ENCODE data around the gene TGFB2. TPM values are rescaled to one million over a fixed set of nuclear protein-coding genes. Genes with fewer than 3 reads are reported as not detected.

The TGFB2 gene
- total and polyA plus RNA-seq, 2 donors (not counting 1 experiment from before 2014, with no cell fraction given), result 0.55 to 0.76 TPM

- 8% methylated on average over 4 of the region's 9 CpGs for WGBS (ENCODE audit: insufficient coverage)
- Histone ChIP-seq H3K27ac (ENCODE audit: low read length in 2 of 2) (peak overlapping the region; percentile 52 to 56), H2AFZ (ENCODE audit: insufficient read depth, low read depth, low read length, poor library complexity, severe bottlenecking) (peak overlapping the region; percentile 90), H3K27me3 (replicated peaks in 1 of 4; ENCODE audit: control extremely low read depth in 1 of 4, control insufficient read depth in 3 of 4, insufficient read depth in 4 of 4, low read length in 3 of 4) (no peaks in the 10 kb centered on the region), H4K20me1 (ENCODE audit: control insufficient read depth, insufficient read depth, low read length, poor library complexity, severe bottlenecking) (no peaks in the 10 kb centered on the region), H3K4me1 (ENCODE audit: control insufficient read depth in 2 of 2, insufficient read depth in 2 of 2, low read length in 2 of 2) (peaks cover 42 to 48% of the 10 kb centered on the region in 2 donors), H3K4me3 (ENCODE audit: control extremely low read depth in 1 of 5, extremely low read depth in 1 of 5, insufficient read depth in 1 of 5, low read depth in 2 of 5, low read length in 4 of 5) (peak overlapping the region in 4 of 5 experiments; percentile 59 to 83 (median 79)), H3K9me3 (ENCODE audit: control extremely low read depth in 1 of 3, control insufficient read depth in 2 of 3, insufficient read depth in 1 of 3, low read length in 2 of 3) (no peaks in the 10 kb centered on the region), H3K79me2 (ENCODE audit: control insufficient read depth, insufficient read depth, low read length) (no peaks in the 10 kb centered on the region), H3K36me3 (replicated peaks in 1 of 2; ENCODE audit: control extremely low read depth in 1 of 2, control insufficient read depth in 1 of 2, extremely low read depth in 1 of 2, insufficient read depth in 2 of 2, low read length in 1 of 2) (no peaks in the 10 kb centered on the region), H3K9ac (ENCODE audit: low read length) (peak overlapping the region; percentile 93), H3K4me2 (replicated peaks; ENCODE audit: low read depth, low read length, poor library complexity, severe bottlenecking) (peak overlapping the region; percentile 98)
- TF ChIP-seq, protein P1, sequence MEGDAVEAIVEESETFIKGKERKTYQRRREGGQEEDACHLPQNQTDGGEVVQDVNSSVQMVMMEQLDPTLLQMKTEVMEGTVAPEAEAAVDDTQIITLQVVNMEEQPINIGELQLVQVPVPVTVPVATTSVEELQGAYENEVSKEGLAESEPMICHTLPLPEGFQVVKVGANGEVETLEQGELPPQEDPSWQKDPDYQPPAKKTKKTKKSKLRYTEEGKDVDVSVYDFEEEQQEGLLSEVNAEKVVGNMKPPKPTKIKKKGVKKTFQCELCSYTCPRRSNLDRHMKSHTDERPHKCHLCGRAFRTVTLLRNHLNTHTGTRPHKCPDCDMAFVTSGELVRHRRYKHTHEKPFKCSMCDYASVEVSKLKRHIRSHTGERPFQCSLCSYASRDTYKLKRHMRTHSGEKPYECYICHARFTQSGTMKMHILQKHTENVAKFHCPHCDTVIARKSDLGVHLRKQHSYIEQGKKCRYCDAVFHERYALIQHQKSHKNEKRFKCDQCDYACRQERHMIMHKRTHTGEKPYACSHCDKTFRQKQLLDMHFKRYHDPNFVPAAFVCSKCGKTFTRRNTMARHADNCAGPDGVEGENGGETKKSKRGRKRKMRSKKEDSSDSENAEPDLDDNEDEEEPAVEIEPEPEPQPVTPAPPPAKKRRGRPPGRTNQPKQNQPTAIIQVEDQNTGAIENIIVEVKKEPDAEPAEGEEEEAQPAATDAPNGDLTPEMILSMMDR (IDR thresholded peaks at IDR 0.05), result no peak
- TF ChIP-seq EZH2 (IDR thresholded peaks at IDR 0.05; ENCODE audit: borderline replicate concordance, insufficient read depth, low read depth, low read length, poor library complexity, severe bottlenecking), result no peak
- intact Hi-C loops (cut with micrococcal nuclease), result loop anchor here (2.0 to 10.0 kb wide), 5 partner anchors 63 to 824 kb away; partner anchors contain the start of genes LYPLAL1 and RRP15
- no peak for ATAC-seq (ENCODE audit: low read depth)
- Mint-ChIP-seq H3K27me3 (no peaks in the 10 kb centered on the region), H3K4me1 (peaks cover 51% of the 10 kb centered on the region), H3K4me3 (peak overlapping the region; percentile 73), H3K9me3 (ENCODE audit: insufficient read depth) (no peaks in the 10 kb centered on the region), H3K27ac (peak overlapping the region; percentile 28)
- peak; percentile 37 for DNase-seq
- CTCF ChIA-PET, result interaction anchor here (0.8 to 2.0 kb wide), 5 partner anchors 7 to 18 kb away, joined by 3 to 7 read pairs (median 6); no protein-coding TSS in a partner anchor
- POLR2A ChIA-PET, result interaction anchor here (0.6 kb wide), 1 partner anchor 727 kb away, joined by 3 read pairs; no protein-coding TSS in a partner anchor
Observed at GRCh38 chr1:218347723-218348627, 2.8 kb downstream of the TGFB2 start.
